NAMALWA (cell line): Measurements from ENCODE around the gene RHBDL3.
A peak's percentile ranks its signal among the peaks of the same experiment; 100 is the strongest.
"Not testable (repeated sequence)": the region's sequence is repeated elsewhere in the genome, so short reads cannot be mapped to it uniquely, and the experiment has no call there.

Experiments
- DNase-seq: peaks from one replicate; pipeline ENCODE4 v3.0.0-alpha.2; 2015; ENCODE audit warnings: low spot score

The RHBDL3 gene

GRCh38 chr17:32265192-32265923 is at the start of gene RHBDL3:
TSS of gene RHBDL3 (plus strand) at chr17:32265832. CDS start at chr17:32266190, 358 bp downstream.
- no peak for DNase-seq

- DNase-seq: no peak
Observed at GRCh38 chr17:32222621-32223020, 43.0 kb upstream of the RHBDL3 start.

DNA sequence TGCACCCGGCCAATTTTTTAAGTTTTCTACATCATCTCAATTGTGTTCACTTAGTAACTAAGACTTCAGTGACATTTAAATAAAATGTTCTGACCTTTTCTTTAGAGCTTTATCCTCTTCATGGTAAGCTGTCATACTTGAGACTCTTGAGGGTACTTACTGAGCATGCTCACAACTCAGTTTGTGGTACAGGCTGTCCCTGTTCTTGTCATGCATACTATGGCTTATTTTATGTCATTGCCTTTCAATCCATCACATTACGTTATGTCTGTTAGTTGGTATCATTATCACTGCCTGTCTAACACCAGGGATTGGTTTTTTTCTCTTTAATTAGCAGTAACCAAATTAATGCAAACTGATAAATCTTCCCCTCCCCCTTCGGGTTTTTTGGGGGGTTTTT is 41.9 kb upstream of the RHBDL3 start:
- no peak for DNase-seq

- no peak for DNase-seq
Observed at GRCh38 chr17:32226886-32227285, 38.7 kb upstream of the RHBDL3 start.

DNA sequence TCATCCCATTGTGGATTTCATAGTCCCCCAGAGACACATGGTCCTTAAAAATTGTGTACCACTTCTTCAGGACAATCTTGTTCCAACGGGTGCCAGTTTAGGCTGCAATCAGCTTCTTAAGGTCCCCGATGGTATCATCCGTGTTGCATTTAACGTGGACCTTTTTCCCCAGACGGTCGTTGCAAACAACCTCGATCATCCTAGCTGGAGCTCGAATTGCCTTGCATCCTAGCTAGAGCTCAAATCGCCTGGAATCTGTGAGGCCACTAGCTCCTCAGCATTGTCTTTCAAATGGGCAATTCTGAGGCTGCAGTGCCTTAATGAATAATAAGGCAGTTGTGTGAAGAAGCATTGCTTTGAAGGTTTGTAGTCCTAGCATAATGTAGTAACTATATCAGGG is 37.7 kb upstream of the RHBDL3 start:
- DNase-seq: no peak

- DNase-seq: no peak
Observed at GRCh38 chr17:32235588-32235987, 30.0 kb upstream of the RHBDL3 start.

DNA sequence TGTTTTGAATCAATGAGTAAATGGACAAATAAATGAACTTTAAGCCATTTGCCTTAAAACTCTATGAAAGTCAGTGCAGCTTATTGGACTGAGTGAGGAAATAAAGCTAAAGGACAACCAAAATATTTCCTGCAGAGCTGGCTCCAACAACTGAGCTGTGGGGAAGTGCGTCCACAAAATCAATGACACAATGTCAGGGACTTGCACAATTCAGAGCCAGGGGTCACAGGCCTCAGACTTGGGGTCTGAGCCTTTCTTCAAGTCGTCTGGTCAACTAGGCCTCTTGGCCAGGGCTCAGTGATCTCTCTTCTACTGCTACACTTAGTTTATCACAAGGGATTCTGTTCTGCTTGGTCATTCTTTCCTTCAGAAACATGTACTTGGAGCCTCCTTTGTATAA is 26.2 kb upstream of the RHBDL3 start:
- no peak for DNase-seq

- no peak for DNase-seq
Observed at GRCh38 chr17:32240750-32241149, 24.9 kb upstream of the RHBDL3 start.

DNA sequence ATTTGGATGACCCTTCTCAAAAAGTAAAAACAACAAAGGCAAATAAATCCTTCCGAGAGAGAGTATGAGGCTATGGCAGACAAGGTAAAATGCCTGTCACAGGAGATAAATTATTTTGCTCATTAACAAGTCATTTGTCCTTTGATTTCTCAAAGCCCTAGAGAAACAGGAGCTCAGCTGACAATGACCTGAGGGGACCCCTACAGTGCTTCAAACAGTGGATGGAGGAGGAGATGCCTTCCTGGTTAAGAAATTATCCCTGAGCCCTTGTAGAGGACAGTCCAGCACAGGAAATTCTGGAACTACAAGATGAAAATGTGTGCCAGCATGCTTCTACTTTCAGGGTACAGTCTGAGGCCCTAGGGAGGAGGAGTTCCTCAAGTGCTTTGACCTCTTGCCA is 24.0 kb upstream of the RHBDL3 start:
- DNase-seq: no peak

DNA sequence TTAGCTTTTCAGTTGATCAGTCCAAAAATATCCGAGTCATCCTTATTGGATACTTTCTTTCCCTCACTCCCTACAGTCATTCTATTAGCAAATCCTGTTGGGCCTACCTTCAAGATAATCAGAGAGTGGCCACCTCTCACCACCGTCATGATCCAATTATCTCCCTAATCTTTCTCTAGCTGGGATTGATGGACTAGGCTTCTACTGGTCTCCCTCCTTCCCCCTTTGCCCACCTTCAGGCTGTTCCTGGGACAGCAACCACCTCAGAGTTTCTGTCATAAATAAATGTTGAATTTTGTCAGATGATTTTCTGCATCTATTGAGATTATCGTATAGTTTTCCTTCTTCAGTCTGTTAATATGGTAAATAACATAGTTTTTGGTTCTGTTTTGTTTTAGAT is 16.2 kb upstream of the RHBDL3 start:
- no peak for DNase-seq

- peak; percentile 88 for DNase-seq
Observed at GRCh38 chr17:32253117-32253611, 12.5 kb upstream of the RHBDL3 start.

DNA sequence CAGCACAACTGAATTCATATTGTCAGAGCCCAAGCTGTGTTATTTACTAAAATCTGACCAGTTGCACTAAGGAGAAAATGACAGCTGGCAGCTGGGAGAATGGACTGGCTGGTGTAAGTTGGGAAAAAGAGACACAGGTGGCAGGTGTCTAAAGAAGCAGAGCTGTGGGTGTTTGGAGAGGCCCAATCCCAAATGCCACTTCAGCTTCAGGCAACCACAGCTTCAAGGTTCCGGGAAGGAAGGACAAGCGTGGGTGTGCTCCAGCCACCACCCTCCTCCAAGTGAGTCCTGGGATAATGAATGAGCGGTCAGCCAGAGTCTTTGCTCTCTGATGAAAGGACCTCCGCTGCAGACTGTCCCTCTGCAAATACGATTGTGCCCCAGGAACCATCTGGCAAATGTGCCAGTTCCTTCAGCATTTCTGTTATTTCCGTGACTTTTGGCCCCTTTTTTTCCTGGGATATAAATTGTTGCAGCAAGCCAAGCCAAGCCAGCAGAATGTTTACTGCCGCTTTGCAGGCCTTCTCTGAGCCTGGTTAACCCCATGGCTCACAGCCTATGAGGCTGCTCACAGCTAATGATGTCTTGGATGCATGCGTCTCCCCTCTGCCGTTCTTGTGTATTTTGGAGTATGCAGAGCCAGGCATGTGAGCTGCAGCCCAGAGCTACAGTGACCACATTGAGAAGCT is 9.5 kb upstream of the RHBDL3 start:
- DNase-seq: no peak

DNA sequence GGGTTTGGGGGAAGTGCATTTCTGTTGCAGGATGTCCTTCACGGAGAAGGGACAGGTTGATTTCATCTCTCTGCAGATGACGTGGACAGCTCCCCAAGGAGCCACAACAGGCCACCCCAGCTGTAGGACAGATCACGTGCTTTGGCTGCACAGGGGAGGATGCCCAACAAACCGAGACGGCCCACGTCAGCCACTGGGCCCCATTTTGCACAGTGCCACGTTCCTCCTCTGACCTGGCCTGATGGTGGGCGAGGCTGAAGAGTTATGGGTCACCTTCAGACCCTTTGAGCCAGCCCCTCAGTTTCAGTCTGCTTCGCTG is 9.0 kb upstream of the RHBDL3 start:
- DNase-seq: no peak

DNA sequence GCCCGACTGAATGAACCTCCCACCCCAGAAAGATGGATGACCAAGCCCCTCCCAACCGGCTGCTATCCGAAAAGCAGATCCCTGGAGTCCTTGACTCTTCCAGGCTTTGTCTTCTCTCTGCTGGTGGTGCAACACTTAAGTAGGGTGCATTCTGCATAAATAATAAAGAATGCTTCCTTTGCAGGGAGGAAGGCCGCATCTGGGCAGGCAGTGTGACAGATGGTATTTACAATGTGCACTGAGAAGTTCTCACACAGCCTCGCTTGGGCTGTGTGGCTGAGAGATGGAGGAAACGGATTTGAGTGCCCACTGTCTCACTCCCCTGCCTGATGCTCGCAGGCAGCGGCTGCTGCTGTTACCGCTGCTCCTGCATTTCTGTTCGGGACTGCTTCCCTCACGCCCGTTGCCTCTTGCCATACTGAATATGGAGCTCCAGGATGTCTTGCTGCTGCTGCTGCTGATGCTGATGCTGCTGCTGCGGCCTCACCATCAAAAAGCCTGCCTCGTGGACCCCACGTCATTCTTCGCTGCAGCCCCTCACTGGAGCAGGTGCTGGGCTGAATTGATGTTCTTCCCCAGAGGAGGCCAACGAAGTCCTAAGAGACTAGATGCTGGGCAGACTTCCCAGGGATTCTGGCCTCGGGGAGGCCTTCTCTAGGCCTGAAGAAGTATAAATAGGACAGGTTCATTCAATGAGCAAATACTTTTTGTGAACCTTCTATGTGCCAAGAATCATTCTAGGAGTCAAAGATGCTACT is 7.1 kb upstream of the RHBDL3 start:
- no peak for DNase-seq

GRCh38 chr17:32259586-32259985 is 6.0 kb upstream of the RHBDL3 start:
- DNase-seq: no peak

GRCh38 chr17:32261417-32261736 is 4.3 kb upstream of the RHBDL3 start:
- DNase-seq: no peak

DNA sequence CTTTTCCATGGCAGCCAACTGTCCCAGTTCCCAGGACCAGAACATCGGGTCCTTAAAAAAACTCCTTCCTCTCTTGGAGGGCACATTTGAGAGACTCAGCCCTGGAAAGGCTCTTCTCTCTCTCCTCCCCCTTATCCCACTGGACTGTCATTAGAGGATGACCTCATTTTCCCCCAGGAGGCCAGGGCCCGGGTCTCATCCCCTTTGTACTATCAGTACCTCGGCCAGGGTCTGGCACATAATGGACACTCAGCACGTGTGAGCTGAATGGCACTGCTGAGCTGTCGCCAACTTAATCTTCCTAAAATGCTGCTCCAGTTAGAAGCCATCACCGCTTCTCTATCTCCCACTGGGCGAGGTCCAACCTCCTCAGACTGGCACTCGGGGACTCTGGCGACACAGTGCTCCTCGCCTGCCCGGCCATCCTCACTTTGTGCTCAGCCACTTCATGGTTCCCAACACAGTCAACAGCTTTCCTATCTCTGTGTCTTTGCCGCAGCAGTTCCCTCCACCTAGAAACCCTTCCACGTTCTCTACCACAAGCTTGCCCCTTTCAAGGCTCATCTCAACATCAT is 3.6 kb upstream of the RHBDL3 start:
- no peak for DNase-seq

- DNase-seq: not testable (repeated sequence)
Observed at GRCh38 chr17:32263515-32263914, 2.1 kb upstream of the RHBDL3 start.

- DNase-seq: peak; percentile 28
Observed at GRCh38 chr17:32264140-32264799, 1.4 kb upstream of the RHBDL3 start.

GRCh38 chr17:32264823-32265191 is 825 bp upstream of the RHBDL3 start:
- DNase-seq: no peak

DNA sequence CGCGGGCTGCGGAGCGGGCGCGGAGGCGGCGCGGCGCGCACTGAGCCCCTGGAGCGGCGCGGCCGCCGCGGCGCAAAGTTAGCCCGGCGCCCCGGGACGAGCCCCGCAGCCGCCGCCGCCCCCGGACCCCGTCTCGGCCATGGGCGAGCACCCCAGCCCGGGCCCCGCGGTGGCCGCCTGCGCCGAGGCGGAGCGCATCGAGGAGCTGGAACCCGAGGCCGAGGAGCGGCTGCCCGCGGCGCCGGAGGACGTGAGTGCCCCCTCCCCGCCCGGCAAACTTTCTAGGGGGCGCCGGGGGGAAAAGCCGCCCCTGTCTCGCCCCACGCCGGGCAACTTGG is 388 bp downstream of the RHBDL3 start:
- no peak for DNase-seq
